ENCODE results near the gene CEP72.

- TF ChIP-seq CTCF (IDR thresholded peaks at IDR 0.05; ENCODE audit: borderline replicate concordance, extremely low read depth, low read length, poor library complexity, severe bottlenecking) (no peak), EZH2 (IDR thresholded peaks at IDR 0.05; ENCODE audit: borderline replicate concordance, low read depth, low read length, severe bottlenecking) (no peak)
Observed at GRCh38 chr5:574906-575305, 37.2 kb upstream of the CEP72 start.
